HEK293 (cell line): ENCODE data around the gene FILIP1.

ENCODE experiments used
- CTCF ChIP-seq: fragments of 450-650 bp; formaldehyde crosslinking; IDR thresholded peaks from 2 replicates; pipeline ENCODE4 v1.5.1; 2016; ENCODE audit warnings: missing biosample characterization, missing genetic modification characterization
- MEIS1 ChIP-seq: sonication (generic); formaldehyde crosslinking; IDR thresholded peaks from 2 replicates; pipeline ENCODE4 v1.8.1; 2022; ENCODE audit warnings: missing genetic modification reagents, mild to moderate bottlenecking, borderline replicate concordance
- REST ChIP-seq: fragments of 450-650 bp; formaldehyde crosslinking; IDR thresholded peaks from 2 replicates; pipeline ENCODE4 v1.5.1; 2016; ENCODE audit warnings: missing biosample characterization, missing genetic modification characterization
- SP2 ChIP-seq: fragments of 450-650 bp; formaldehyde crosslinking; IDR thresholded peaks from 2 replicates; pipeline ENCODE4 v1.5.1; 2016; ENCODE audit warnings: missing biosample characterization, missing genetic modification characterization
- YY1 ChIP-seq: fragments of 450-650 bp; formaldehyde crosslinking; IDR thresholded peaks from 2 replicates; pipeline ENCODE4 v1.5.1; 2018; ENCODE audit warnings: missing biosample characterization, missing genetic modification characterization
- ZNF174 ChIP-seq: fragments of 450-650 bp; formaldehyde crosslinking; IDR thresholded peaks from 2 replicates; pipeline ENCODE4 v1.5.0; 2017; ENCODE audit warnings: missing biosample characterization, mild to moderate bottlenecking, missing genetic modification characterization
- ZNF561 ChIP-seq: fragments of 450-650 bp; IDR thresholded peaks from 2 replicates; pipeline ENCODE4 v1.5.1; 2018; ENCODE audit warnings: missing biosample characterization, missing genetic modification characterization, borderline replicate concordance

GRCh38 chr6:75327807-75328206 is 165.8 kb downstream of the FILIP1 start:
- TF ChIP-seq YY1 (no peak), REST (tag by site-specific recombination) (no peak), SP2 (tag by site-specific recombination) (no peak), ZNF174 (tag by site-specific recombination) (no peak), CTCF (no peak), MEIS1 (CRISPR knock-in tag) (no peak), ZNF561 (tag by site-specific recombination) (no peak)
